Activated CD4-positive, alpha-beta T cell treated with anti-CD3 and anti-CD28 coated beads, Interleukin-2, Interleukin-4, amounts not matched to agents 100 ng/mL and 50 ng/mL, durations not matched to agents 16 hours and 8 hours (primary cell): ENCODE results near the gene ANKRD53.
"Not testable (repeated sequence)": the region's sequence is repeated elsewhere in the genome, so short reads cannot be mapped to it uniquely, and the experiment has no call there.

Source experiments
- DNase-seq: peaks from one replicate; pipeline ENCODE4 v3.0.0-alpha.2; 2020; ENCODE audit warnings: low spot score

The ANKRD53 gene

DNA sequence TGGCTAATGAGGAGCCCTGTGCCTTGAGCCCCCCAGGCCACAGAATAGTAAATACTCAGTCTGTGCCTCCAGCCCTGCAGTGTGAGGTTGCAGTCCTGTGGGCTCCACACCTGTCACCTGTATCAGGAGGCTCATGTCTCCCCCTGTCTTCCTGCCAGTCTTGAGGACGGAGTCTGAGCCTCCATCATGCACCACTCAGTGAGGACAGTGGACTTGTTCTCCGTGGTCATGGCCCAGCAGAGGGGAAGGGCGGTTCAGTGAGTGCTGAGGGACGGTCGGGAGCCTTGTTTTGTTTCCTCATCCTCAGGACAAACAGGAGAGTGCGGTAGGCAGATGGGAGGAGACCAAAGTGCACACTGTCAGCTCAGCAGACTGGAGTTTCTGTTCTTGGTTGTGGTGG, 33.4 kb downstream of the ANKRD53 start:
- not testable (repeated sequence) for DNase-seq

DNA sequence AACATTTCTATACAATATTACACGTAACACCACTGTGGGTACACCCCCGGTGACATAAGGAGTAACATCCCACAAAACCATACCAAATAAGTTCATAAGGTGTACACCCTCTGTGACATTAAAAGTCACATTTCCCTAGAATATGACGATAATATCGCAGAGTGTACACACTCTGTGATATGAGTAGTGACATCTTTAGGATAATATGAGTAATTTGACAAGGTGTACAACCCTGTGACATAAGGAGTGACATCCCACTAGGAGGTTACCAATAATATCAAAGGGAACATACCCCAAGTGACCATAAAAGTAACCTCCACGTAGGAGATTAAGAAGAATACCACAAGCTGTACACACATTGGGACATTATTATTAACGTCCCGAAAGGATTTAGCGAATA, 40.2 kb downstream of the ANKRD53 start:
- DNase-seq, result no peak

DNA sequence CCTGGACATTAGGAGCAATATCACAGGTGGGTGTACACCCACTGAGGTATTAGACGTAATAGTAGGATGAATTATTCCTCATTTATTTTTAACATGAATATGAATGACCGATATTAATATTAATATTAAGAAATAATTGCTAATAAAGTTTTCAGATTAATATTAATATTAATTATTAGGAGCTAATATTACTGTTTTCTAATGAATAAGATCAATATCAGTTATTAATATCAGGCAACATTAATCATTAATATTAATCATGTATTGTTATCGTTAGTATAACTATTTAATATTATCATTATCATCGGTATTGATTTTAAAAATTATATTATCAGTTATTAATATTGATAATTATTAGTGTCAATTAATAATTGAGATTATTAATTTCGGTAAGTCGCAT, 41.6 kb downstream of the ANKRD53 start:
- DNase-seq, result not testable (repeated sequence)

DNA sequence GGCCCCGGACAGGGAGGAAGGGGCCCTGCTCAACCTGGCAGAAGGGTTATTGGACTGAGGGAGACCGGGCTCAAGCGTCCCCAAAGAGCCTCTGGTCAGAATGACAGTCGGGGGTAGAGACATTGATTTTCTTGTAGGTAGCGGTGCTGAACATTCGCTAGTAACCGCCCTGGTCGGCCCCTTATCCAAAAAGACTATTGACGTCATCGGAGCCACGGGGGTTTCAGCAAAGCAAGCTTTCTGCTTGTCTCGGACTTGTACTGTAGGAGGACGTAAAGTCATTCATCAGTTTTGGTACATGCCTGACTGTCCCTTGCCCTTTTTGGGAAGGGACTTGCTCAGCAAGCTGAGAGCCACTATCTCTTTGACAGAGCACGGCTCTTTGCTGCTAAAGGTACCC, 43.0 kb downstream of the ANKRD53 start:
- not testable (repeated sequence) for DNase-seq

DNA sequence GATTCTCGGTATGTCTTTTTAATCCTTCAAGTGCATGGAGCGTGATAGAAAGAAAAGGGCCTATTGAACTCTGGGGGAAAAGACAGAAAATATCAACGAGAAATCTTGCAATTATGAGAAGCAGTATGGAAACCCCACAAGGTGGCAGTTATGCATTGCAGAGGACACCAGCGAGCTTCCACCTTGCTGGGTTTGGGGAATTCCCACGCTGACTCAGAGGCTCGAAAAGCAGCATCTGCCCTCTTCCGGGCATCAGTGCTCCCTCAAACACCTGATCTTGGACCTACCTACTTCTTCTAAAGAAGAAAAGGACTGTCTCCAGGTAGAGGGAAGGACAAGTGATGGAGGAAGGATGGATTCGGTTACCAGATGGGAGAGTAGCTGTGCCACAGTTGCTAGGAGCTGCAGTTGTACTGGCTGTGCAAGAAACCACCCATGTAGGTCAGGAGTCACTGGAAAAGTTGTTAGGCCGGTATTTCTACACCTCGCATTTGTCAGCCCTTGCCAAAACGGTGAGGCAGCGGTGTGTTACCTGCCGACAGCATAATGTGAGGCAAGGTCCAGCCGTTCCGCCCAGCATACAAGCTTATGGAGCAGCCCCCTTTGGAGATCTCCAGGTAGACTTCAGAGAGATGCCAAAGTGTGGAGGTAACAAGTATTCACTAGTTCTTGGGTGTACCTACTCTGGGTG, 45.3 kb downstream of the ANKRD53 start:
- peak; percentile 72 for DNase-seq
